ENCODE results near the gene FA2H. TPM values are rescaled to one million over a fixed set of nuclear protein-coding genes. Genes with fewer than 3 reads are reported as not detected.

Gene FA2H
- total RNA-seq, 2 donors from 2014 or later, result 0.49 TPM; not detected in 1

- TF ChIP-seq CTCF (IDR thresholded peaks at IDR 0.05), result no peak
- ATAC-seq (ENCODE audit: insufficient number of reproducible peaks, low FRiP score, low read depth) (no peak), DNase-seq (ENCODE audit: low spot score) (no peak)
- no peaks in the 10 kb centered on the region for H3K9me3 ChIP-seq
- no peaks in the 10 kb centered on the region for H3K4me1 ChIP-seq (ENCODE audit: control insufficient read depth in 1 of 2, low read depth in 2 of 2)
- H3K4me3 ChIP-seq, result no peak overlapping the region
- H3K27ac ChIP-seq, result no peak overlapping the region
- no peaks in the 10 kb centered on the region for H3K27me3 ChIP-seq (replicated peaks; ENCODE audit: insufficient read depth)
- H3K36me3 ChIP-seq, result no peaks in the 10 kb centered on the region
Observed at GRCh38 chr16:74735162-74735452, 39.5 kb downstream of the FA2H start.

- no peak overlapping the region for H3K27ac ChIP-seq
- no peak for ATAC-seq (ENCODE audit: insufficient number of reproducible peaks, low FRiP score, low read depth)
- H3K36me3 ChIP-seq, result no peaks in the 10 kb centered on the region
Observed at GRCh38 chr16:74734361-74735161, 40.1 kb downstream of the FA2H start.

GRCh38 chr16:74732707-74733350 is 41.8 kb downstream of the FA2H start:
- H3K27ac ChIP-seq, result no peak overlapping the region
- TF ChIP-seq CTCF (IDR thresholded peaks at IDR 0.05), result no peak
- no peaks in the 10 kb centered on the region for H3K4me1 ChIP-seq (ENCODE audit: control insufficient read depth in 1 of 2, low read depth in 2 of 2)
- no peaks in the 10 kb centered on the region for H3K36me3 ChIP-seq
- ATAC-seq (ENCODE audit: insufficient number of reproducible peaks, low FRiP score, low read depth), result no peak
- H3K27me3 ChIP-seq (replicated peaks; ENCODE audit: insufficient read depth), result no peaks in the 10 kb centered on the region
- H3K9me3 ChIP-seq, result no peaks in the 10 kb centered on the region
- no peak overlapping the region for H3K4me3 ChIP-seq
- no peak for DNase-seq (ENCODE audit: low spot score)

More at GRCh38 chr16:74734361-74735161, 40.1 kb downstream of the FA2H start:
- TF ChIP-seq CTCF (IDR thresholded peaks at IDR 0.05), result no peak
- DNase-seq (ENCODE audit: low spot score), result no peak
- no peaks in the 10 kb centered on the region for H3K9me3 ChIP-seq
- no peak overlapping the region for H3K4me3 ChIP-seq
- H3K27me3 ChIP-seq (replicated peaks; ENCODE audit: insufficient read depth), result no peaks in the 10 kb centered on the region
- no peaks in the 10 kb centered on the region for H3K4me1 ChIP-seq (ENCODE audit: control insufficient read depth in 1 of 2, low read depth in 2 of 2)

- Histone ChIP-seq H3K36me3 (no peaks in the 10 kb centered on the region), H3K27ac (no peak overlapping the region), H3K27me3 (replicated peaks; ENCODE audit: insufficient read depth) (no peaks in the 10 kb centered on the region), H3K4me1 (ENCODE audit: control insufficient read depth in 1 of 2, low read depth in 2 of 2) (no peaks in the 10 kb centered on the region), H3K9me3 (peaks cover 2% of the 10 kb centered on the region), H3K4me3 (no peak overlapping the region)
- no peak for TF ChIP-seq CTCF (IDR thresholded peaks at IDR 0.05)
- ATAC-seq (ENCODE audit: insufficient number of reproducible peaks, low FRiP score, low read depth) (no peak), DNase-seq (ENCODE audit: low spot score) (no peak)
Observed at GRCh38 chr16:74731853-74732477, 42.7 kb downstream of the FA2H start.
